ENCODE data around the gene CTSS. TPM values are rescaled to one million over a fixed set of nuclear protein-coding genes. Genes with fewer than 3 reads are reported as not detected.
"Not testable (repeated sequence)": the region's sequence is repeated elsewhere in the genome, so short reads cannot be mapped to it uniquely, and the experiment has no call there.

CTSS gene
- total RNA-seq, 4 donors from 2014 or later, result 97.4 to 146 (median 133) TPM

DNA sequence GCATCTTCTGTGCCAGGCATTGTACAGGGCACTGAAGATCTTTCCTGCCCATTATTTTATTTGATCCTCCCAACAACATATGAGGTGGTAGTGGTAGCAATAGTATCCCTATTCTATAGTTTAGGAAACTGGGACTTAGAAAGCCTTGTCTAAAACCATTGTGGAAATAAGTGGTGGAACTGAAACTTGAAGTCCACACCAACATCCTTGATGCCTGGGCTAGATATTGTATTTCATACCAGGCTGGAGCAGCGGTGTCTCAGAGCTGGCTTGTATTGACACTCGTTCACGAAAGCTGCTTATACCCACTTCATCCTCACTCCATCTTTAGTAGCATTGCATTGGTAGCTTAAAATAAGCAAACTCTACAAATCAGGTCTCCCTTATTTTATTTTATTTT lies 9.7 kb upstream of the CTSS start:
- H3K36me3 ChIP-seq, result no peaks in the 10 kb centered on the region
- no peaks in the 10 kb centered on the region for H3K27me3 ChIP-seq
- DNase-seq, result no peak
- no peak overlapping the region for H3K27ac ChIP-seq
- TF ChIP-seq CTCF (IDR thresholded peaks at IDR 0.05), result no peak
- no peak for TF ChIP-seq POLR2A (IDR thresholded peaks at IDR 0.05)
- no peaks in the 10 kb centered on the region for H3K4me1 ChIP-seq
- no peaks in the 10 kb centered on the region for H3K9me3 ChIP-seq
- H3K4me3 ChIP-seq, result no peak overlapping the region

DNA sequence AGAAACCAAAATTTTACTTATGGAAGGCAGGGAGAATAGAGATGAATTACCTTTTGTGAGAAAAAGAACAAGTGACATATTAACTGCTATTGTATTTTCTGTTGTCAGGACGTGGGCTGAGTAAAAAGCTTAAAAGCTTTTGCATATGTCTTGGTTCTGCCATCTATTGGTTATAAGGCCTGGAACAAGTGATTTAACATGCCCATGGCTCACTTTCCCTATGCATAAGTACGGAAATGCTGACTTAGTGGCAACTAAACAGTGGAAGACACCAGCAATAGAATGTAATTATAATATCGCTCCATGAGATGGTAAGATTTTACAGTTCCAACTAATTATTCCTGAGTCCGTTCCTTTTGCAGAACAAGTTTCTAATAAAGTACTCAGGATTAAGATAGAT lies 6.7 kb upstream of the CTSS start:
- TF ChIP-seq CTCF (IDR thresholded peaks at IDR 0.05) (no peak), POLR2A (IDR thresholded peaks at IDR 0.05) (no peak)

DNA sequence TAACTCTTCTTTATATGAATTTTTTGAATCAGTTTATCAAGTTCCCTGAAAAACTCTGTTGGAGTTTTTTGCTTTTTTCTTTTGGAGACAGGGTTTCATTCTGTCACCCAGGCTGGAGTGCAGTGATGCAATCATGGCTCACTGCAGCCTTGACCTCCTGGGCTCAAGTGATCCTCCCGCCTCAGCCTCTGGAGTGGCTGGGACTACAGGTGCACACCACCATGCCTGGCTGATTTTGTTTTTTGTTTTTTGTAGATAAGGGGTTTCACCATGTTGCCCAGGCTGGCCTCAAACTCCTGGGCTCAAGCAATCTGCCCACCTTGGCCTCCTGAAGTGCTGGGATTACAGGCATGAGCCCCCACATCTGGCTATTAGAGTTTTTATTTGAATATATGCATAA lies 2.1 kb upstream of the CTSS start:
- DNase-seq, H3K4me3 ChIP-seq, H3K27ac ChIP-seq, H3K27me3 ChIP-seq, H3K36me3 ChIP-seq, H3K9me3 ChIP-seq: not testable (repeated sequence)
- H3K4me1 ChIP-seq, result peaks cover 0 to 13% (median 0%) of the 10 kb centered on the region in 4 donors

More for the DNA sequence above, 6.7 kb upstream of the CTSS start:
- Histone ChIP-seq H3K9me3 (no peaks in the 10 kb centered on the region), H3K36me3 (no peaks in the 10 kb centered on the region), H3K27ac (no peak overlapping the region), H3K4me3 (no peak overlapping the region), H3K4me1 (no peaks in the 10 kb centered on the region), H3K27me3 (no peaks in the 10 kb centered on the region)
- no peak for DNase-seq

DNA sequence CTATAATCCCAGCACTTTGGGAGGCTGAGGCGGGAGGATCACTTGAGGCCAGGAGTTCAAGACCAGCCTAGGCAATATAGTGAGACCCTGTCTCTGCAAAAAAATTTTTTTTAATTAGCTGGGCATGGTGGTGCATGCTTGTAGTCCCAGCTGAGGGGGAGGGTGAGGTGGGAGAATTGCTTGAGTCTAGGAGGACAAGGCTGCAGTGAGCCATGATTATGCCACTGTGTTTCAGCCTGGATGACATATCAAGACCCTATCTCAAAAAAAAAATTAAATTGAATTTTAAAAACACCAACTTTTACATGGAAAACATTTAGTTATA lies 361 bp upstream of the CTSS start:
- H3K27ac ChIP-seq, result peak overlapping the region; percentile 61 to 78 (median 72)
- peaks cover 0 to 13% (median 0%) of the 10 kb centered on the region in 4 donors for H3K4me1 ChIP-seq
- not testable (repeated sequence) for H3K27me3 ChIP-seq, H3K9me3 ChIP-seq, H3K36me3 ChIP-seq, DNase-seq
- H3K4me3 ChIP-seq, result peak overlapping the region; percentile 38 to 51 (median 43)

GRCh38 chr1:150764617-150765101 lies 919 bp downstream of the CTSS start:
- Histone ChIP-seq H3K4me3 (peak overlapping the region; percentile 38 to 51 (median 43)), H3K27ac (peak overlapping the region; percentile 36 to 78 (median 66))
- DNase-seq, result no peak

GRCh38 chr1:150763018-150763417 lies 2.6 kb downstream of the CTSS start:
- H3K4me1 ChIP-seq, result peaks cover 0 to 13% (median 2%) of the 10 kb centered on the region in 4 donors
- no peak overlapping the region for H3K27ac ChIP-seq
- no peaks in the 10 kb centered on the region for H3K36me3 ChIP-seq
- H3K4me3 ChIP-seq, result no peak overlapping the region
- H3K27me3 ChIP-seq, result no peaks in the 10 kb centered on the region
- TF ChIP-seq POLR2A (IDR thresholded peaks at IDR 0.05) (no peak), CTCF (IDR thresholded peaks at IDR 0.05) (no peak)
- H3K9me3 ChIP-seq, result no peaks in the 10 kb centered on the region
- no peak for DNase-seq

More at GRCh38 chr1:150764617-150765101, 919 bp downstream of the CTSS start:
- TF ChIP-seq POLR2A (IDR thresholded peaks at IDR 0.05), result no peak
- no peak for TF ChIP-seq CTCF (IDR thresholded peaks at IDR 0.05)
- Histone ChIP-seq H3K9me3 (no peaks in the 10 kb centered on the region), H3K27me3 (no peaks in the 10 kb centered on the region), H3K4me1 (peaks cover 0 to 13% (median 2%) of the 10 kb centered on the region in 4 donors), H3K36me3 (no peaks in the 10 kb centered on the region)

DNA sequence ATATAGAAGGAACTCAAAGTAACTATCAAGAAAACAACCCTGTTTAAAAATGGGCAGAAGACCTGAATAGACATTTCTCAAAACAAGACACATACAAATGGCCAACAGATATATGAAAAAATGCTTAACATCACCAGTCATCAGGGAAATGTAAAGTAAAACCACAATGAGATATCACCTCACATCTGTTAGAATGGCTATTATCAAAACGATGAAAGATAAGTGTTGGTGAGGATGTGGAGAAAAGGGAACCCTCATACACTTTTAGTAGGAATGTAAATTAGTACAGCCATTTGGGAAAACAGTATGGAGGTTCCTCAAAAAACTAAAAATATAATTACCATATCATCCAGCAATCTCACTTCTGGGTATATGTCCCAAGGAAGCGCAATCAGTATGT lies 3.0 kb downstream of the CTSS start:
- H3K27me3 ChIP-seq, result no peaks in the 10 kb centered on the region
- no peaks in the 10 kb centered on the region for H3K9me3 ChIP-seq
- DNase-seq, result no peak
- peaks cover 0 to 13% (median 2%) of the 10 kb centered on the region in 4 donors for H3K4me1 ChIP-seq
- no peak overlapping the region for H3K4me3 ChIP-seq
- no peak for TF ChIP-seq POLR2A (IDR thresholded peaks at IDR 0.05)
- TF ChIP-seq CTCF (IDR thresholded peaks at IDR 0.05), result no peak
- peaks cover 0 to 3% (median 0%) of the 10 kb centered on the region in 3 donors for H3K36me3 ChIP-seq
- no peak overlapping the region for H3K27ac ChIP-seq
